HG03025 (cell line): ENCODE results near the gene ACBD6.
"Not testable (repeated sequence)": the region's sequence is repeated elsewhere in the genome, so short reads cannot be mapped to it uniquely, and the experiment has no call there.

ENCODE experiments used
- ATAC-seq: cut with Tn5 transposase; IDR thresholded peaks from one replicate; pipeline ENCODE4 v1.9.1; 2021; ENCODE audit warnings: mild to moderate bottlenecking, moderate library complexity; ENCODE audit not compliant: unreplicated experiment, low FRiP score

Gene ACBD6

DNA sequence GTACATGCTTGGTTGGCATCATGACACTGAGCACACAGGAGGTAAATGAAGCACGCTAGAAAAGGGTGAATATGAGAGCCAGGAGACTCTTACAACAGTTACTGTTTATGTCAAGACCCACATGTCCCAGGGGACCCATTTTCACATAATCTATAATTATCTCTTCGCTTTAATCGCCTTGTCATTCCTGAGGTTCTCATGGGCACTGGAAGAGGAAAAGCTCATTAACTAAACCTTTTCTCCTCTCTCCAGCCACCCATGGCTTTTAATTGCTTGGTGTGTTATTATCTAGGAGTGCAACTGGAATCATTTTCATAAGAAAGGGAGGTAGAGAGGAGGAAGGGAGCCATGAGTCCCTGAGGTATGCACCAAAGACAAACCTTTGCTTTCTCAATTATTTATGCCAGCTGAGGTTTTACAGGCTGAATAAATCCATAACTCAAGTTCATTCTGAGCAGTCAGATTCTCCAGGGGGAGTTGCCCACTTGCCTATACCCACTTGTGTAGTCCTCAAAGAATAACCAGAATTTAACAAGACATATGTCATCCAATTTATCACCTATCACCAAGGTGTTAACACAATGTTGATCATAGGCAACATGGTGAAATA is 77.4 kb downstream of the ACBD6 start:
- ATAC-seq, result no peak

GRCh38 chr1:180421614-180422013 is 80.8 kb downstream of the ACBD6 start:
- ATAC-seq, result no peak

- not testable (repeated sequence) for ATAC-seq
Measured at GRCh38 chr1:180421145-180421544, 81.2 kb downstream of the ACBD6 start.

GRCh38 chr1:180415985-180416633 is 86.3 kb downstream of the ACBD6 start:
- ATAC-seq, result no peak

GRCh38 chr1:180415236-180415848 is 87.0 kb downstream of the ACBD6 start:
- no peak for ATAC-seq

DNA sequence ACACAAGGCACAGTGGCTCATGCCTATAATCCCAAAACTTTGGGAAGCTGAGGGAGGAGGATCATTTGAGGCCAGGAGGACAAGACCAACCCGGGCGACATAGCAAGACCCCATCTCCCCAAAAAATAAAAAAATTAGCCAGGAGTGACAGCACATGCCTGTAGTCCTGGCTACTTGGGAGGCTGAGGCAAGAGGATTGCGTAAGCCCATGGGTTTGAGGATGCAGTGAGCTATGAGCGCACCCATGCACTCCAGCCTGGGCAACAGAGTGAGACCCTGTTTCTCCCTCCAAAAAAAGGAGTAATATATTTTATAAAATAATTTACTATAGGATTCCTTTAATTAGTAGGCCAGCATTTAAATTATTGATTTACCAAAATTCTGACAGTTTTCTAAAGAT is 89.8 kb downstream of the ACBD6 start:
- no peak for ATAC-seq

DNA sequence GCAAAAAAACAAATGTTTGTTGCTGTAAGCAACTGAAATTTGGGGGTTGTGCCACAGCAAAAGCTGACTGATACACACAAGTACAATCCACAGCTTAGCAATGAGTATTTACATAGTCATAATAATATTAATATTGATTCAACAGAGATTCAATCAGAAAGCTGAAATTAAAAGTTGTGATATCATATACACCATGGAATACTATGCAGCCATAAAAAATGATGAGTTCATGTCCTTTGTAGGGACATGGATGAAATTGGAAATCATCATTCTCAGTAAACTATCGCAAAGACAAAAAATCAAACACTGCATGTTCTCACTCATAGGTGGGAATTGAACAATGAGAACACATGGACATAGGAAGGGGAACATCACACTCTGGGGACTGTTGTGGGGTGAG is 94.2 kb downstream of the ACBD6 start:
- ATAC-seq, result not testable (repeated sequence)

DNA sequence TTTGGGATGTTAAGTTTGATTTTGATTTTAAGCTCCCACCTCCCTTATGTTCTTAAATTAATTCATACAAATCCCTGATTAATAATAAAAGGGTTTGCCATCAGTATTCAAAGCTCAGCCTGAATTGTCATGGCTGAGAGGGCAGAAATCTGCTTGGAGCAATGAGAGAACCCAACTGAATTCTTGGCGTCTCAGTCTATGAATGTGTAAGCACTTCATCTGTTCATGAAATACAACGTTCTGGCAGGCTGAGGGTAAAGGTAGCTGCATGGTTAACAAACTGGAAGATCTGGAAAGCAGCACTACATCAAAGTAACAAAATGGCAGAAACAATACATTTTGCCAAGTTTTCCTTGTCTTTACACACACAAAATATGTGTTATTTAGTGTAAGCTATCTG is 95.3 kb downstream of the ACBD6 start:
- no peak for ATAC-seq

DNA sequence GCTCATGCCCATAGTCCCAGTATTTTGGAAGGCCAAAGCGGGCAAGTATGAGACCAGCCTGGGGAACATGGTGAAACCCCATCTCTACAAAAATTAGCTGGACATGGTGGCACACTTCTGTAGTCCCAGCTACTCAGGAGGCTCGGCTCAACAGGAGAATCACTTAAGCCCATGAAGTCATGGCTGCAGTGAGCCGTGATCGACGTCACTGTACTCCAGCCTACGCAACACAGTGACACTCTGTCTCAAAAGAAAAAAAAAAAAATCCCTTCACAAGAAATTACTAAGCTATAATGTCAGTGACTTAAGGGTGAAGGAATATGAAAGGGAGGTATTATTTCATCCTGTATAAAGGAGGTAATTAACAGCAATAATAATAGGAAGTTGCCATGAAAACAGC is 99.8 kb downstream of the ACBD6 start:
- no peak for ATAC-seq

DNA sequence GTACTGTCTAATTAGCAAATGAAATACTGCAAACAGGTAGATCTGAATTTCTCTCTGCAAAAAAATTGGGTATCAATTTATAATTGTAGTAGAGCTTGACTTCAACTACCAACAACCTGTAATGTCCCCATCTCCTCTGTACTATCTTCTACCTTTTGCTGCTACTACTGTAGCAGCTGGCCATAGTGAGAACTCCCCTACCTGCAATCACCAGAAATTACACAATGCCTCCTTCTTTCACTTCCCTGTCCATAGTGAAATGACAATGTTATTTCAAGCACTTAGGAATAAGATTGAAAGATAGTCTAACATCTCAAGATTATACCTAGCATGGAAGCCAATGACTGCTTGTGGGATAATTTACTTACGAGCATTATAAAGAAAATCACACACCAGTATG is 100.4 kb downstream of the ACBD6 start:
- ATAC-seq, result no peak

DNA sequence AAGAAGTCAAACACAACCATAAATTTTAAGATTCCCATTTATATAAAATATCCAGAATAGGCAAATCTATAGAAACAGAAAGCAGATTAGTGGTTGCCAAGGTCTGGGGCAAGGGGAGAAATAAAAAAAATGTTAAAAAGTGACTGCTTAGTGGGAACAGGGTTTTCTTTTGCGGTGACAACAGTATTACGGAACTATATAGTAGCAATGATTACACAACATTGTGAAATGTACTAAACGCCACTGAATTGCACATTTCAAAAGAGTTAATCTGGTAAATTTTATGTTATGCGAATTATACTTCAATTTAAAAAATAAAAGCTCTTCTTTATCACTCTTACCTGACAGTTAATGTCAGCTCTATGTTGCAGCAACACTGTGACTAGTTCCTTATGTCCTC is 105.2 kb downstream of the ACBD6 start:
- ATAC-seq, result no peak

DNA sequence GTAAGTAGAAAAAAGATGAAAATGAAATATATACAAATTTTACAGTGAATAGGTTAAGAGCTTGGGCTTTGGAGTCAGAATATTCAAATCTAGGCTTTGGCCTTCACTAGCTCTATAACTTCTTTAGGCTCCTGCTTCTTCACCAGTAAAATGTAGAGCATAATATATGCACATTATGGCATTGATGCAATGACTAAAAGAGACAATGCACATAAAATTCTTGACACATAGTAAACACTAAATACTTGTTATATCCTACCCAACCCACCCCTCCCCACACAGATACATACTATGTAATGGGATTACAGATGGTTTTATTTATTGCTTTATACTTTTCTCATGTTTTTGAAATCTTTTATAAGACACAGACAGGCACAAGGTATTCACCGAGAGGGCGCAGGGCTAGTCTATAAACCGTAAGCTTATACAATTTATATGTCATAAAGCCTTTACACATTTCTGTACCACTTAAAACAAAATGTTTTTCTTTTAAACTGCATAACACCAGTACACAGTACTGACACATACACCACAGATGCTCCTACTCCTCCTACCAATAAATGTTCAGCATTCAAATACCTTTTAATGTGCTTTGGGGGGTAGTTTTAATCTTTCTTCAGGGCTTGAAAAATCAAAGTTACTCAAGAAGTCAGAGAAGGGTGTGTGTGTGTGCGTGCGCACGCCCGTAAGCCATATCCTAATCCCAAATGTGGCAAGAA is 109.8 kb downstream of the ACBD6 start:
- ATAC-seq, result no peak

- ATAC-seq, result no peak
Measured at GRCh38 chr1:180392020-180392419, 110.4 kb downstream of the ACBD6 start.

GRCh38 chr1:180387413-180387812 is 115.0 kb downstream of the ACBD6 start:
- ATAC-seq, result no peak

GRCh38 chr1:180386745-180387367 is 115.5 kb downstream of the ACBD6 start:
- peak; percentile 68 for ATAC-seq

GRCh38 chr1:180385144-180385543 is 117.2 kb downstream of the ACBD6 start:
- ATAC-seq, result no peak

GRCh38 chr1:180384286-180385005 is 117.9 kb downstream of the ACBD6 start:
- ATAC-seq, result no peak

GRCh38 chr1:180382326-180383115 is 119.9 kb downstream of the ACBD6 start:
- no peak for ATAC-seq

DNA sequence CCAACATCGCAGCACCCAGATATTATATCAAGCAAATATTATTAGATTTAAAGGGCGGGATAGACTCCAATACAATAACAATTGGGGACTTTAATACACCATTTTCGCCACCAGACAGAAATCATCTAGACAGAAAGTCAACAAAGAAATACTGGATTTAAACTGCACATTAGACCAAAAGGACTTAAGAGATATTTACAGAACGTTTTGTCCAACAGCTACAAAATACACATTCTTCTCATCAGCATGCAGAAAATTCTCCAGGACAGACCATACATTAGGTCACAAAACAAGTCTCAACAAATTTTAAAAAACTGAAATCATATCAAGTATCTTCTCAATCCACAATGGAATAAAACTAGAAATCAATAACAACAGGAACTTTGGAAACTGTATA is 121.2 kb downstream of the ACBD6 start:
- ATAC-seq, result no peak
